Keratinocyte (primary cell): Measurements from ENCODE around the gene ZDHHC20.

Source experiments
- EZH2 ChIP-seq: IDR thresholded peaks from one replicate; pipeline ENCODE4 v1.6.1; 2012; ENCODE audit warnings: inconsistent platforms, mild to moderate bottlenecking, low read length, moderate library complexity
- TF ChIP-seq, protein P1 (sequence below), 3 experiments: IDR thresholded peaks in 1 of 3; conservative IDR thresholded peaks in 1 of 3; optimal IDR thresholded peaks in 1 of 3; 2 replicates in 2 of 3; 3 replicates in 1 of 3; pipeline versions ENCODE3 to v1.5.1; 2011; ENCODE audit warnings: low read length in 3 of 3, mild to moderate bottlenecking in 3 of 3, moderate library complexity in 2 of 3, control low read depth in 1 of 3, inconsistent platforms in 1 of 3; ENCODE audit not compliant: insufficient read depth in 2 of 3; ENCODE audit errors: extremely low read depth in 1 of 3

DNA sequence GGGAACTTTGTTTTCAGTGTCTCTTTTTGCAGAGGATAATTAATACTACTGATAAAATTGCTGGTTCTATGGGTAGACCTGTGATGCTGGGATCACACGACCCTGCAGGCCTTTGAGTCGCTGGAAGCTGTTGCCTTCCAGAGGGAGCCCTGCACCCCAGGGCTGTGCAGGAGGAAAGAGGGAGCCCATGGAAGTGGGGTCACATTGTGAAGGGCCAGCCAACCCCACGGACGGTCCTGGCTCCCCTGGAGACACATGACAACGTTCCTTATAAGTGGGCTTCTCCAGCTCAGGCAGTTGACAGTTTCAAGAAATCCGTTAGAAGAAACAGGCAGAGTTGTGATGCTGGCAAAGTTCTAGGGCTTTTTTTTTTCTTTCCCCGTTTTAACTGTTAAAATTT, 98.0 kb downstream of the ZDHHC20 start:
- TF ChIP-seq, protein P1, sequence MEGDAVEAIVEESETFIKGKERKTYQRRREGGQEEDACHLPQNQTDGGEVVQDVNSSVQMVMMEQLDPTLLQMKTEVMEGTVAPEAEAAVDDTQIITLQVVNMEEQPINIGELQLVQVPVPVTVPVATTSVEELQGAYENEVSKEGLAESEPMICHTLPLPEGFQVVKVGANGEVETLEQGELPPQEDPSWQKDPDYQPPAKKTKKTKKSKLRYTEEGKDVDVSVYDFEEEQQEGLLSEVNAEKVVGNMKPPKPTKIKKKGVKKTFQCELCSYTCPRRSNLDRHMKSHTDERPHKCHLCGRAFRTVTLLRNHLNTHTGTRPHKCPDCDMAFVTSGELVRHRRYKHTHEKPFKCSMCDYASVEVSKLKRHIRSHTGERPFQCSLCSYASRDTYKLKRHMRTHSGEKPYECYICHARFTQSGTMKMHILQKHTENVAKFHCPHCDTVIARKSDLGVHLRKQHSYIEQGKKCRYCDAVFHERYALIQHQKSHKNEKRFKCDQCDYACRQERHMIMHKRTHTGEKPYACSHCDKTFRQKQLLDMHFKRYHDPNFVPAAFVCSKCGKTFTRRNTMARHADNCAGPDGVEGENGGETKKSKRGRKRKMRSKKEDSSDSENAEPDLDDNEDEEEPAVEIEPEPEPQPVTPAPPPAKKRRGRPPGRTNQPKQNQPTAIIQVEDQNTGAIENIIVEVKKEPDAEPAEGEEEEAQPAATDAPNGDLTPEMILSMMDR (optimal IDR thresholded peaks at IDR 0.05 in 1 of 3, IDR thresholded peaks at IDR 0.05 in 1 of 3, conservative IDR thresholded peaks at IDR 0.05 in 1 of 3; ENCODE audit: extremely low read depth in 1 of 3, insufficient read depth in 2 of 3, low read length in 3 of 3) = no peak
- no peak for TF ChIP-seq EZH2
